Pancreas (tissue), 10 donors: ENCODE results near the gene WDR53. TPM values are rescaled to one million over a fixed set of nuclear protein-coding genes. Genes with fewer than 3 reads are reported as not detected.
A peak's percentile ranks its signal among the peaks of the same experiment; 100 is the strongest.

Experiments
- ATAC-seq, 4 donors: fragments of 200-7000 bp; cut with Tn5 transposase; one replicate each; pipeline versions ENCODE4 v1.8.0 to v1.9.1; 2020; ENCODE audit warnings: mild to moderate bottlenecking in 4 of 4, moderate library complexity in 4 of 4
- DNase-seq, 6 donors: peaks; one replicate each; pipeline ENCODE4 v3.0.0-alpha.2; 2020
- FAIRE-seq: peaks from 2 replicates; lab custom pipeline; 2012; peaks lifted over from hg19 to GRCh38; lab: Jason Lieb, UNC
- H3K27ac ChIP-seq, 4 donors: fragments of 200-600 bp; sonication (generic); 1 replicate in 3 of 4; 2 replicates in 1 of 4; pipeline versions ENCODE4 v1.5.0 to v1.8.0; 2020
- H3K27me3 ChIP-seq, 4 donors: fragments of 200-600 bp; one replicate each; pipeline ENCODE4 v1.8.0; 2021
- H3K36me3 ChIP-seq, 3 donors: fragments of 200-600 bp; sonication (generic) in 1 of 3; one replicate each; pipeline versions ENCODE4 v1.5.0 to v1.8.0; 2020 to 2021
- H3K4me1 ChIP-seq, 3 donors: fragments of 200-600 bp; one replicate each; pipeline ENCODE4 v1.8.0; 2021
- H3K4me3 ChIP-seq, 4 donors: fragments of 200-600 bp; sonication (generic) in 2 of 4; one replicate each; pipeline versions ENCODE4 v1.5.0 to v1.8.0; 2020 to 2021
- H3K9me3 ChIP-seq, 4 donors: fragments of 200-600 bp; one replicate each; pipeline ENCODE4 v1.8.0; 2021
- CTCF ChIP-seq, 4 donors: fragments of 200-600 bp; sonication (generic) in 3 of 4; IDR thresholded peaks; one replicate each; pipeline versions ENCODE4 v1.5.0 to v1.8.0; 2021; ENCODE audit warnings: antibody characterized with exemption in 4 of 4
- WGBS, 2 donors: extraction: QIAGEN DNeasy Blood & Tissue Kit; methylation state at CpG; one replicate each; pipeline ENCODE4 v1.1.7; 2013; 5-methylcytosine and 5-hydroxymethylcytosine counted together
- intact Hi-C, 3 donors: fragments of 100-400 bp; cut with DNase I; formaldehyde crosslinking; loops; one replicate each; pipeline versions ENCODE4 v1.11.1 to v1.14.2; 2022
- polyA plus RNA-seq, 2 donors: library from polyadenylated mRNA; stranded (reverse); fragments of 200-250 nt; gene quantifications; one replicate each; pipeline ENCODE4 v1.2.3, GENCODE V29; 2013
- total RNA-seq, 6 donors: library from RNA; stranded (reverse); fragmentation: NEBNext Ultra II Directional in 4 of 6; extraction: Animal tissue kit (Norgen Biotek cat#: 25700) in 4 of 6; gene quantifications; one replicate each; pipeline versions ENCODE4 v1.2.1 to v1.2.4, GENCODE V29; 2021 to 2023
- donor health status: healthy with polysubstance abuse.
- donor health status: DM: no; HTN: no; CAD: no; lungs with moderate emphysema.
- donor health status: DM: no; HTN: no; CAD: no.
- donor health status: control.
- donor health status: control.
- donor health status: Bipolar disorder and iron deficiency.
- donor health status: DM: yes; HTN: yes; CAD: no.
- donor health status: DM: no; HTN: no; CAD: no.
- donor health status: DM: no; HTN: no; CAD: no.
- donor health status: DM: yes; HTN: yes; CAD: no.

Gene WDR53
- total and polyA plus RNA-seq, 8 donors: 3.2 to 10.6 (median 4.0) TPM

GRCh38 chr3:196544491-196544992 lies 23.8 kb downstream of the WDR53 start:
- no peaks in the 10 kb centered on the region for H3K9me3 ChIP-seq
- ATAC-seq: no peak
- no peak for TF ChIP-seq CTCF (IDR thresholded peaks at IDR 0.05)
- no peak for FAIRE-seq
- no peak for DNase-seq
- no peak overlapping the region for H3K27ac ChIP-seq
- H3K4me3 ChIP-seq: no peak overlapping the region
- no peaks in the 10 kb centered on the region for H3K27me3 ChIP-seq
- no peaks in the 10 kb centered on the region for H3K4me1 ChIP-seq
- no peaks in the 10 kb centered on the region for H3K36me3 ChIP-seq
- intact Hi-C loops: no loop called here
- WGBS, 2 donors: 94% methylated on average over 2 of the region's 2 CpGs

- no peak for FAIRE-seq
- Histone ChIP-seq H3K4me3 (no peak overlapping the region), H3K4me1 (no peaks in the 10 kb centered on the region), H3K9me3 (no peaks in the 10 kb centered on the region), H3K27ac (no peak overlapping the region), H3K27me3 (no peaks in the 10 kb centered on the region), H3K36me3 (no peaks in the 10 kb centered on the region)
- 79 to 85% methylated on average over 6 of the region's 6 CpGs for WGBS, 2 donors
- no peak for DNase-seq
- intact Hi-C loops: no loop called here
- TF ChIP-seq CTCF (IDR thresholded peaks at IDR 0.05): no peak
- ATAC-seq: no peak
Observed at GRCh38 chr3:196541684-196542445, 26.5 kb downstream of the WDR53 start.

- Histone ChIP-seq H3K9me3 (no peaks in the 10 kb centered on the region), H3K4me3 (no peak overlapping the region), H3K27ac (no peak overlapping the region), H3K27me3 (no peaks in the 10 kb centered on the region), H3K36me3 (no peaks in the 10 kb centered on the region), H3K4me1 (no peaks in the 10 kb centered on the region)
- DNase-seq (peak in 2 of 6 donors; percentile 32 to 59), FAIRE-seq (no peak), ATAC-seq (peak in 1 of 4 donors; percentile 53)
- peak; percentile 32 to 68 (median 47) for TF ChIP-seq CTCF (IDR thresholded peaks at IDR 0.05)
- intact Hi-C loops: no loop called here
- WGBS, 2 donors: 32 to 34% methylated on average over 18 of the region's 18 CpGs
Observed at GRCh38 chr3:196537319-196537984, 30.9 kb downstream of the WDR53 start.

GRCh38 chr3:196533260-196533681 lies 35.1 kb downstream of the WDR53 start:
- no peak for FAIRE-seq
- no peak for DNase-seq
- 31 to 33% methylated on average over 14 of the region's 14 CpGs for WGBS, 2 donors

More at GRCh38 chr3:196533260-196533681, 35.1 kb downstream of the WDR53 start:
- TF ChIP-seq CTCF (IDR thresholded peaks at IDR 0.05): no peak
- no peaks in the 10 kb centered on the region for H3K4me1 ChIP-seq
- H3K9me3 ChIP-seq: no peaks in the 10 kb centered on the region
- no peak for ATAC-seq
- H3K4me3 ChIP-seq: no peak overlapping the region
- H3K36me3 ChIP-seq: no peaks in the 10 kb centered on the region
- H3K27me3 ChIP-seq: peaks cover 0 to 4% (median 0%) of the 10 kb centered on the region in 4 donors
- intact Hi-C loops: no loop called here
- H3K27ac ChIP-seq: no peak overlapping the region
